Pancreas (tissue), 10 donors: ENCODE measurements around the gene LGALS14. TPM values are rescaled to one million over a fixed set of nuclear protein-coding genes. Genes with fewer than 3 reads are reported as not detected.
"Not testable (repeated sequence)": the region's sequence is repeated elsewhere in the genome, so short reads cannot be mapped to it uniquely, and the experiment has no call there.

Experiments
- ATAC-seq, 4 donors: fragments of 200-7000 bp; cut with Tn5 transposase; one replicate each; pipeline versions ENCODE4 v1.8.0 to v1.9.1; 2020; ENCODE audit warnings: mild to moderate bottlenecking in 4 of 4, moderate library complexity in 4 of 4
- DNase-seq, 6 donors: peaks; one replicate each; pipeline ENCODE4 v3.0.0-alpha.2; 2020
- FAIRE-seq: peaks from 2 replicates; lab custom pipeline; 2012; peaks lifted over from hg19 to GRCh38; lab: Jason Lieb, UNC
- H3K27ac ChIP-seq, 4 donors: fragments of 200-600 bp; sonication (generic); 1 replicate in 3 of 4; 2 replicates in 1 of 4; pipeline versions ENCODE4 v1.5.0 to v1.8.0; 2020
- H3K27me3 ChIP-seq, 4 donors: fragments of 200-600 bp; one replicate each; pipeline ENCODE4 v1.8.0; 2021
- H3K36me3 ChIP-seq, 3 donors: fragments of 200-600 bp; sonication (generic) in 1 of 3; one replicate each; pipeline versions ENCODE4 v1.5.0 to v1.8.0; 2020 to 2021
- H3K4me1 ChIP-seq, 3 donors: fragments of 200-600 bp; one replicate each; pipeline ENCODE4 v1.8.0; 2021
- H3K4me3 ChIP-seq, 4 donors: fragments of 200-600 bp; sonication (generic) in 2 of 4; one replicate each; pipeline versions ENCODE4 v1.5.0 to v1.8.0; 2020 to 2021
- H3K9me3 ChIP-seq, 4 donors: fragments of 200-600 bp; one replicate each; pipeline ENCODE4 v1.8.0; 2021
- WGBS, 2 donors: extraction: QIAGEN DNeasy Blood & Tissue Kit; methylation state at CpG; one replicate each; pipeline ENCODE4 v1.1.7; 2013; 5-methylcytosine and 5-hydroxymethylcytosine counted together
- intact Hi-C, 3 donors: fragments of 100-400 bp; cut with DNase I; formaldehyde crosslinking; loops; one replicate each; pipeline versions ENCODE4 v1.11.1 to v1.14.2; 2022
- polyA plus RNA-seq, 2 donors: library from polyadenylated mRNA; stranded (reverse); fragments of 200-250 nt; gene quantifications; one replicate each; pipeline ENCODE4 v1.2.3, GENCODE V29; 2013
- total RNA-seq, 6 donors: library from RNA; stranded (reverse); fragmentation: NEBNext Ultra II Directional in 4 of 6; extraction: Animal tissue kit (Norgen Biotek cat#: 25700) in 4 of 6; gene quantifications; one replicate each; pipeline versions ENCODE4 v1.2.1 to v1.2.4, GENCODE V29; 2021 to 2023
- TF ChIP-seq, protein P1 (sequence below), 4 donors: fragments of 200-600 bp; sonication (generic) in 3 of 4; IDR thresholded peaks; one replicate each; pipeline versions ENCODE4 v1.5.0 to v1.8.0; 2021; ENCODE audit warnings: antibody characterized with exemption in 4 of 4
- donor health status: healthy with polysubstance abuse.
- donor health status: DM: no; HTN: no; CAD: no; lungs with moderate emphysema.
- donor health status: DM: no; HTN: no; CAD: no.
- donor health status: control.
- donor health status: control.
- donor health status: Bipolar disorder and iron deficiency.
- donor health status: DM: yes; HTN: yes; CAD: no.
- donor health status: DM: no; HTN: no; CAD: no.
- donor health status: DM: no; HTN: no; CAD: no.
- donor health status: DM: yes; HTN: yes; CAD: no.

The LGALS14 gene
- total and polyA plus RNA-seq, 8 donors, result not detected

DNA sequence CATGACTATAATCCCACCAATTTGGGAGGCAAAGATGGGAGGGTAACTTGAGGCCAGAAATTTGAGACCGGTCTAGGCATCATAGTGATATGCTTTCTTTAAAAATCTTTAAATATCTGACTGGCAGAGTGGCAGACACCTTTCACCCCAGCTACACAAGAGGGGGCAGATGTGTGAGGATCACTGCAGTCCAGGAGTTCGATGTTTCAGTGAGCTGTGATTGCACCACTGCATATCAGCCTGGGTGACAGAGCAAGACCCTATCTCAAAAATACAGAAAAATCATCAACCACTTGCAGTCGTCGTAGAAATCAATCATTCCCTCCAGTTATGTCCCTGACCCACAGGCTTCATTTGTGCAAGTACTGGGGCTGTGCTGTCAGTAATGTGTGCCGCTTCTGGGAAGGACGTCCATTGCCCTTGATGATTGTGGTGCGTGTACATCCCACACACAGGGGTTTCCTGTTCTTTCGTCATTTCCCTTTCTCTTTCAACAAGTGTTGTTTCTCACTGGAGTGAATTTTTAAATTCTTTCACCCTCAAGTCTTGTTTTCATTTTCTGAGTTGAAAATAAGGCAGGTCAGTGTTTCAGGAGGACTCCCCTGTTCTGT is 1.4 kb downstream of the LGALS14 start:
- no peak for FAIRE-seq
- Histone ChIP-seq H3K27me3 (no peaks in the 10 kb centered on the region), H3K27ac (no peak overlapping the region), H3K4me1 (no peaks in the 10 kb centered on the region), H3K36me3 (no peaks in the 10 kb centered on the region), H3K4me3 (no peak overlapping the region), H3K9me3 (no peaks in the 10 kb centered on the region)
- TF ChIP-seq, protein P1, sequence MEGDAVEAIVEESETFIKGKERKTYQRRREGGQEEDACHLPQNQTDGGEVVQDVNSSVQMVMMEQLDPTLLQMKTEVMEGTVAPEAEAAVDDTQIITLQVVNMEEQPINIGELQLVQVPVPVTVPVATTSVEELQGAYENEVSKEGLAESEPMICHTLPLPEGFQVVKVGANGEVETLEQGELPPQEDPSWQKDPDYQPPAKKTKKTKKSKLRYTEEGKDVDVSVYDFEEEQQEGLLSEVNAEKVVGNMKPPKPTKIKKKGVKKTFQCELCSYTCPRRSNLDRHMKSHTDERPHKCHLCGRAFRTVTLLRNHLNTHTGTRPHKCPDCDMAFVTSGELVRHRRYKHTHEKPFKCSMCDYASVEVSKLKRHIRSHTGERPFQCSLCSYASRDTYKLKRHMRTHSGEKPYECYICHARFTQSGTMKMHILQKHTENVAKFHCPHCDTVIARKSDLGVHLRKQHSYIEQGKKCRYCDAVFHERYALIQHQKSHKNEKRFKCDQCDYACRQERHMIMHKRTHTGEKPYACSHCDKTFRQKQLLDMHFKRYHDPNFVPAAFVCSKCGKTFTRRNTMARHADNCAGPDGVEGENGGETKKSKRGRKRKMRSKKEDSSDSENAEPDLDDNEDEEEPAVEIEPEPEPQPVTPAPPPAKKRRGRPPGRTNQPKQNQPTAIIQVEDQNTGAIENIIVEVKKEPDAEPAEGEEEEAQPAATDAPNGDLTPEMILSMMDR (IDR thresholded peaks at IDR 0.05), result no peak
- ATAC-seq, result no peak
- intact Hi-C loops, result no loop called here
- WGBS, 2 donors, result 64 to 72% methylated on average over 8 of the region's 8 CpGs
- no peak for DNase-seq

DNA sequence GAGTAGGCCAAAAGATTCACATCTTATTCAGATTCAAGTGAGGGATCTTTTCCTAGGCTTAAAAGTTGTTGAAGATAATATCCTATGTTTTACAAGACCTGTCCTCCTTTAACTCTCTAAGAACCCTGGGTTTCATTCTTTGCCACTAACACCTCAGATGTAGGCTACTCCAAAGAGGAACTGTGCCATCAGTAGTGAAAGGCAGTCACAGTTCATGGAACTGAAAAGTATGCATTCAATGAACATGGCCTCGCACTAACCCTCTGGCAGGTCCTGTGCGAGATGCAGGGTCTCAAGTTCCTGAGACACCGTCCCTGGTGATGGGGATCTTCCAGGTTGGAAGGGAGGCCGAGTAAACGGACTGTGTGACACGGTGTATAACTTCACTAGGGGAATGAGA is 4.3 kb downstream of the LGALS14 start:
- Histone ChIP-seq H3K27me3 (no peaks in the 10 kb centered on the region), H3K27ac (no peak overlapping the region), H3K4me3 (no peak overlapping the region), H3K4me1 (no peaks in the 10 kb centered on the region), H3K36me3 (no peaks in the 10 kb centered on the region), H3K9me3 (no peaks in the 10 kb centered on the region)
- intact Hi-C loops, result no loop called here
- TF ChIP-seq, protein P1 (IDR thresholded peaks at IDR 0.05), result no peak
- ATAC-seq (no peak), DNase-seq (no peak), FAIRE-seq (no peak)
- 69 to 86% methylated on average over 6 of the region's 6 CpGs for WGBS, 2 donors

DNA sequence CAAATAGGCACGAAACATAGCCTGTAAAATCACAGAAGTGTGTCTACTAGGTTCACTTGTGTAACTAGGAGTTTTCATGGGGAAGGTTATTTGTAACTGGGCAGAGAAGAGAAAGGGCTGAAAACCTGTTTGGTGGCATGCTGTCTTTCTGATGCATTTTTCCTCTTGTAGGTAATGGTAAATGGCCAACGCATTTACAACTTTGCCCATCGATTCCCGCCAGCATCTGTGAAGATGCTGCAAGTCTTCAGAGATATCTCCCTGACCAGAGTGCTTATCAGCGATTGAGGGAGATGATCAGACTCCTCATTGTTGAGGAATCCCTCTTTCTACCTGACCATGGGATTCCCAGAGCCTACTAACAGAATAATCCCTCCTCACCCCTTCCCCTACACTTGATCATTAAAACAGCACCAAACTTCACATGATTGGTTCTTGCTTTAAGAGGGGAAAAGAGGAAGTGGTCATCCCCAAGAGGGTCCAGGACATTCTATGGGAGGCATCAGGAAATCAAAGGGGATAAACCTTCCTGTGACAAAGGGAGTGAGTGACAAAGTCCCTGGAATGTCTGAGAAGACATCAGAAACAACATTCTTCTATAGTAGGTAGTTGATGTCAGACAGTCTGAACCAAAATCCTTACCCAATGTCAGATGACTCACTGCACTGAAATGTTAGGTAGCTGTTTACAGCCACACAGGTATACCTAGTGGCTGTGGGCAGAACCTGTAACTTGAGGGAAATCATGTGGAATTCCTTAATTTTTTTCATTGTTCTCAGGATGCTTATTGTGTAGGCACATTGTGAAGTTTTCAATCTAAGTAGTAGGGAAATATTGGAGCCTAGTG is 5.0 kb downstream of the LGALS14 start:
- no peak for FAIRE-seq
- Histone ChIP-seq H3K4me1 (no peaks in the 10 kb centered on the region), H3K9me3 (no peaks in the 10 kb centered on the region), H3K36me3 (no peaks in the 10 kb centered on the region), H3K27me3 (no peaks in the 10 kb centered on the region), H3K4me3 (no peak overlapping the region), H3K27ac (no peak overlapping the region)
- intact Hi-C loops, result no loop called here
- WGBS, 2 donors, result 76 to 86% methylated on average over 5 of the region's 5 CpGs
- no peak for ATAC-seq
- TF ChIP-seq, protein P1 (IDR thresholded peaks at IDR 0.05), result no peak
- DNase-seq, result no peak

DNA sequence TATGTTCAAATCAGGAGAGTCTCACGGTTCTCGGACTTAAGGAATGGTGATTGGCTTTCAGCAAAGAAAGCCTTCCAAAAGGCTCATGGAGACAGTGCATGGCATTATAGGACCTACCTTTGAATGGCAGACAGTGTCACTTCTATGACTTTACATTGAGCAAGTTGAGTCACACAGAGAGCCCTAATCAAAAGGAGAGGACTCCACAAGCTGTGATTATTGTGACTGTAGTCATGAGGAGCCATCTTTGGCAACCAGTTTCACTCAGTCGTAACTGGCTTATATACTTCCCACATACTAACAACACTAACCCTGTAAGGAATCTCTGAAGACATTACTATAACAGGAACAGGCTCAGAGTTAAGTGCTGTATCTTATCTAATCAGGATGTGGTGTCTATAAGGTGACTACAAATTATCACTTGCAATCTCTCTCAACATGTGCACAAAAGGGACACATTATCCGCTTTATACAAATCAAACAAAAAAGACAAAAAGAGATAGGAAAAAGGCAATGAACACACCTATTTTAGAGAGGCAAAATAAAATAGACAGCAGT is 6.1 kb downstream of the LGALS14 start:
- intact Hi-C loops, result no loop called here
- H3K9me3 ChIP-seq, result no peaks in the 10 kb centered on the region
- TF ChIP-seq, protein P1 (IDR thresholded peaks at IDR 0.05), result no peak
- no peaks in the 10 kb centered on the region for H3K27me3 ChIP-seq
- no peak overlapping the region for H3K4me3 ChIP-seq
- FAIRE-seq (no peak), DNase-seq (no peak), ATAC-seq (no peak)
- H3K36me3 ChIP-seq, result no peaks in the 10 kb centered on the region
- WGBS, 2 donors, result 80 to 91% methylated on average over 4 of the region's 4 CpGs
- no peak overlapping the region for H3K27ac ChIP-seq
- H3K4me1 ChIP-seq, result no peaks in the 10 kb centered on the region

DNA sequence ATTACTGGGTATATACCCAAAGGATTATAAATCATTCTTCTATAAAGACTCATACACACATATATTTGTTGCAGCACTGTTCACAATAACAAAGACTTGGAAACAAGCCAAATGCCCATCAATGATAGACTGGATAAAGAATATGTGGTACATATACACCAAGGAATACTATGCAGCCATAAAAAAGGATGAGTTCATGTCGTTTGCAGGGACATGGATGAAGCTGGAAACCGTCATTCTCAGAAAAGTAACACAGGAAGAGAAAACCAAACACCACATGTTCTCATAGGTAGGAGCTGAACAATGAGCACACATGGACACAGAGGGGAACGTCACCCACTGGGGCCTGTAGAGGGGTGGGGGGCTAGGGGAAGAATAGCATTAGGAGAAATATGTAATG is 15.9 kb downstream of the LGALS14 start:
- DNase-seq, H3K9me3 ChIP-seq, H3K4me3 ChIP-seq, H3K27me3 ChIP-seq, ATAC-seq, H3K4me1 ChIP-seq, intact Hi-C loops, FAIRE-seq, H3K36me3 ChIP-seq, H3K27ac ChIP-seq: not testable (repeated sequence)
- 68 to 77% methylated on average over 3 of the region's 3 CpGs for WGBS, 2 donors
